Skeletal muscle cell (primary cell): ENCODE data around the gene CFAP221.
"Not testable (repeated sequence)": the region's sequence is repeated elsewhere in the genome, so short reads cannot be mapped to it uniquely, and the experiment has no call there.

Source experiments
- DNase-seq: peaks from one replicate; pipeline ENCODE4 v3.0.0-alpha.2; 2010; ENCODE audit warnings: low read depth
- H3K4me3 ChIP-seq: 2 replicates; pipeline ENCODE4 v1.5.1; 2011; ENCODE audit warnings: low read depth, mild to moderate bottlenecking, control low read depth, low read length, moderate library complexity

CFAP221 gene

GRCh38 chr2:119579424-119580295 is 35.4 kb downstream of the CFAP221 start:
- no peak for DNase-seq
- no peak overlapping the region for H3K4me3 ChIP-seq

- H3K4me3 ChIP-seq = no peak overlapping the region
- DNase-seq = no peak
These were observed 36.4 kb downstream of the CFAP221 start for GRCh38 chr2:119580550-119581072.

- H3K4me3 ChIP-seq = no peak overlapping the region
- no peak for DNase-seq
These were observed 39.0 kb downstream of the CFAP221 start for GRCh38 chr2:119583291-119583690.

- H3K4me3 ChIP-seq = no peak overlapping the region
- no peak for DNase-seq
These were observed 40.2 kb downstream of the CFAP221 start for GRCh38 chr2:119584469-119584868.

GRCh38 chr2:119586085-119586484 is 41.8 kb downstream of the CFAP221 start:
- DNase-seq = no peak

GRCh38 chr2:119590873-119591272 is 46.6 kb downstream of the CFAP221 start:
- no peak overlapping the region for H3K4me3 ChIP-seq
- DNase-seq = no peak

More at GRCh38 chr2:119586085-119586484, 41.8 kb downstream of the CFAP221 start:
- H3K4me3 ChIP-seq = no peak overlapping the region

- H3K4me3 ChIP-seq = no peak overlapping the region
These were observed 47.3 kb downstream of the CFAP221 start for GRCh38 chr2:119591523-119591922.

GRCh38 chr2:119592436-119592835 is 48.2 kb downstream of the CFAP221 start:
- no peak overlapping the region for H3K4me3 ChIP-seq
- no peak for DNase-seq

More at GRCh38 chr2:119591523-119591922, 47.3 kb downstream of the CFAP221 start:
- no peak for DNase-seq

- no peak overlapping the region for H3K4me3 ChIP-seq
- DNase-seq = no peak
These were observed 52.4 kb downstream of the CFAP221 start for GRCh38 chr2:119596638-119597037.

GRCh38 chr2:119598596-119599263 is 54.5 kb downstream of the CFAP221 start:
- no peak for DNase-seq
- no peak overlapping the region for H3K4me3 ChIP-seq

GRCh38 chr2:119599384-119599783 is 55.1 kb downstream of the CFAP221 start:
- DNase-seq = no peak
- no peak overlapping the region for H3K4me3 ChIP-seq

- H3K4me3 ChIP-seq = no peak overlapping the region
- no peak for DNase-seq
These were observed 60.8 kb downstream of the CFAP221 start for GRCh38 chr2:119605096-119605495.

GRCh38 chr2:119606674-119607073 is 62.4 kb downstream of the CFAP221 start:
- no peak overlapping the region for H3K4me3 ChIP-seq
- no peak for DNase-seq

GRCh38 chr2:119608553-119608952 is 64.3 kb downstream of the CFAP221 start:
- DNase-seq = no peak
- no peak overlapping the region for H3K4me3 ChIP-seq

GRCh38 chr2:119609337-119609736 is 65.1 kb downstream of the CFAP221 start:
- DNase-seq = no peak
- H3K4me3 ChIP-seq = no peak overlapping the region

GRCh38 chr2:119614140-119614539 is 69.9 kb downstream of the CFAP221 start:
- H3K4me3 ChIP-seq, DNase-seq: not testable (repeated sequence)

GRCh38 chr2:119616421-119616820 is 72.2 kb downstream of the CFAP221 start:
- no peak for DNase-seq
- H3K4me3 ChIP-seq = no peak overlapping the region

GRCh38 chr2:119617455-119617854 is 73.2 kb downstream of the CFAP221 start:
- H3K4me3 ChIP-seq = no peak overlapping the region
- no peak for DNase-seq

- H3K4me3 ChIP-seq, DNase-seq: not testable (repeated sequence)
These were observed 74.5 kb downstream of the CFAP221 start for GRCh38 chr2:119618725-119619124.

- DNase-seq = no peak
- no peak overlapping the region for H3K4me3 ChIP-seq
These were observed 81.0 kb downstream of the CFAP221 start for GRCh38 chr2:119625226-119625625.
